Keratinocyte (primary cell): ENCODE results near the gene ADGRG1. TPM values are rescaled to one million over a fixed set of nuclear protein-coding genes. Genes with fewer than 3 reads are reported as not detected.
"Not testable (repeated sequence)": the region's sequence is repeated elsewhere in the genome, so short reads cannot be mapped to it uniquely, and the experiment has no call there.

ENCODE experiments used
- DNase-seq: peaks from one replicate; pipeline ENCODE4 v3.0.0-alpha.2; 2011; ENCODE audit warnings: low read depth, missing footprints, low spot score
- FAIRE-seq: peaks from 2 replicates; lab custom pipeline; 2011; peaks lifted over from hg19 to GRCh38; lab: Jason Lieb, UNC
- H2AFZ ChIP-seq: 2 replicates; pipeline ENCODE4 v1.6.0; 2012; ENCODE audit warnings: low read length, control low read depth, inconsistent platforms; ENCODE audit not compliant: control insufficient read depth
- H3K27ac ChIP-seq: 2 replicates; pipeline ENCODE4 v1.5.1; 2011; ENCODE audit warnings: low read length; ENCODE audit not compliant: control insufficient read depth, insufficient read depth
- H3K27me3 ChIP-seq: 3 replicates; pipeline ENCODE4 v1.6.0; 2011; ENCODE audit warnings: low read length; ENCODE audit not compliant: control insufficient read depth, insufficient read depth; ENCODE audit errors: extremely low read depth
- H3K36me3 ChIP-seq, 2 experiments: 2 replicates in 1 of 2; 3 replicates in 1 of 2; pipeline ENCODE4 v1.5.1; 2011; ENCODE audit warnings: low read length in 2 of 2, mild to moderate bottlenecking in 1 of 2; ENCODE audit not compliant: control insufficient read depth in 2 of 2, insufficient read depth in 2 of 2; ENCODE audit errors: extremely low read depth in 1 of 2
- H3K4me1 ChIP-seq: 3 replicates; pipeline ENCODE4 v1.5.1; 2011; ENCODE audit warnings: low read length; ENCODE audit not compliant: control insufficient read depth, insufficient read depth; ENCODE audit errors: extremely low read depth
- H3K4me2 ChIP-seq: 3 replicates; pipeline ENCODE4 v1.6.0; 2011; ENCODE audit warnings: low read depth, low read length; ENCODE audit not compliant: control insufficient read depth, insufficient read depth; ENCODE audit errors: extremely low read depth
- H3K4me3 ChIP-seq, 3 experiments: fragments of 200-600 bp in 1 of 3; sonication (generic) in 1 of 3; 2 replicates in 2 of 3; 3 replicates in 1 of 3; pipeline ENCODE4 v1.5.1; 2011 to 2016; ENCODE audit warnings: low read length in 3 of 3, mild to moderate bottlenecking in 3 of 3, control low read depth in 2 of 3, inconsistent platforms in 1 of 3, low read depth in 1 of 3, mixed read lengths in 1 of 3, mixed run types in 1 of 3, moderate library complexity in 1 of 3; ENCODE audit not compliant: control insufficient read depth in 2 of 3, insufficient read depth in 2 of 3; ENCODE audit errors: extremely low read depth in 1 of 3
- H3K79me2 ChIP-seq: 2 replicates; pipeline ENCODE4 v1.6.0; 2012; ENCODE audit warnings: low read length; ENCODE audit not compliant: control insufficient read depth, insufficient read depth
- H3K9ac ChIP-seq: 3 replicates; pipeline ENCODE4 v1.6.0; 2011; ENCODE audit warnings: low read length; ENCODE audit not compliant: control insufficient read depth, insufficient read depth; ENCODE audit errors: extremely low read depth
- H3K9me1 ChIP-seq: 3 replicates; pipeline ENCODE4 v1.6.0; 2011; ENCODE audit warnings: low read length; ENCODE audit not compliant: control insufficient read depth, insufficient read depth; ENCODE audit errors: extremely low read depth
- H3K9me3 ChIP-seq: 2 replicates; pipeline ENCODE4 v1.5.1; 2012; ENCODE audit warnings: low read depth, low read length; ENCODE audit not compliant: control insufficient read depth
- H4K20me1 ChIP-seq: 3 replicates; pipeline ENCODE4 v1.6.0; 2011; ENCODE audit warnings: low read length; ENCODE audit not compliant: control insufficient read depth, insufficient read depth; ENCODE audit errors: extremely low read depth
- CTCF ChIP-seq, 3 experiments: IDR thresholded peaks in 1 of 3; conservative IDR thresholded peaks in 1 of 3; optimal IDR thresholded peaks in 1 of 3; 2 replicates in 2 of 3; 3 replicates in 1 of 3; pipeline versions ENCODE3 to v1.5.1; 2011; ENCODE audit warnings: low read length in 3 of 3, mild to moderate bottlenecking in 3 of 3, moderate library complexity in 2 of 3, control low read depth in 1 of 3, inconsistent platforms in 1 of 3; ENCODE audit not compliant: insufficient read depth in 2 of 3; ENCODE audit errors: extremely low read depth in 1 of 3
- EZH2 ChIP-seq: IDR thresholded peaks from one replicate; pipeline ENCODE4 v1.6.1; 2012; ENCODE audit warnings: inconsistent platforms, mild to moderate bottlenecking, low read length, moderate library complexity
- dilution Hi-C: fragments of 300-500 bp; cut with MboI; formaldehyde crosslinking; loops from one replicate; pipeline ENCODE4 v1.7.0; 2020; ENCODE audit warnings: low sequenced_read_pairs; ENCODE audit not compliant: extremely low pct_ligation_motif_present
- polyA plus RNA-seq, 5 experiments: library from polyadenylated mRNA; depleted of rRNA in 3 of 5; stranded (reverse) in 3 of 5; stranded (forward) in 1 of 5; unstranded in 1 of 5; fragments of >200 nt; gene quantifications; 1 replicate in 1 of 5; 2 replicates in 3 of 5; 3 replicates in 1 of 5; pipeline versions ENCODE4 v1.2.1 to v1.2.3, GENCODE V29; 2011 to 2012; ENCODE audit warnings: missing spikeins in 2 of 5, low read depth in 1 of 5, low replicate concordance in 1 of 5

Gene ADGRG1
- polyA plus RNA-seq, 1 donor (not counting 4 experiments of a cell fraction or from before 2014, with no cell fraction given): 28.4 TPM

DNA sequence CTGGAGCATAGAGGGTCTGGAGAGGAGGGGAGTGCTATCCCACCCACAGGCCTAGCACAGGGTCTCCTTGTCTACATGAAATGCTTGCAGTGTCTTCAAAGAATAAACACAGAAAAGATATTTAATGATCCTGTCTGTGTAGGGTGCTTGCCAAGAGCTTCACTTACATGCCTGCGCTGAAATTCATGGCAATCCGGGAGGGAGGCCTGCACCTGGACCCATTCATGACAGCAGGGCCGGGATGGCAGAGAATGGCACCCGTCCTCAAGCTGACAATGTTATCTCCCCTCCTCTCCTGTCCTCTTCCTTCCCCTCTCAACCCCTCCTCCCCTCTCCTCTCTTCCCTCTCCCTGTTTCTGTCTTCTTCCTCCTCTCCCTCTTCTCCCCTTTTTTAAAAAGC lies 41.8 kb downstream of the ADGRG1 start:
- H3K4me1 ChIP-seq: no peaks in the 10 kb centered on the region
- dilution Hi-C loops: no loop called here

DNA sequence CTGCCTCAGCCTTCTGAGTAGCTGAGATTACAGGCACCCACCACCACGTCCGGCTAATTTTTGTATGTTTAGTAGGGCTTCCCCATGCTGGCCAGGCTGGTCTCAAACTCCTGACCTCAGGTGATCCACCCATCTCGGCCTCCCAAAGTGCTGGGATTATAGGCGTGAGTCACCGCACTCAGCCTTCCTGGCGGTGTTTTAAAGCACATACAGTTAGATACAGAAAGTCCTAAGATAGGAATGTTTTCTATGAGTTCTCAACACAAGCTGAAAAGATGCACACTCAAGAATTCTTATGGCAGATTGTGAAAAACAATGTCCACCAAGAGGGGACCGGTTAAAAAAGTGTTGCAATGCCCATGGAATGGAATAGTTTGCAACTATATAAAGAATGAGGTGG lies 43.0 kb downstream of the ADGRG1 start:
- H3K9me1 ChIP-seq, H4K20me1 ChIP-seq, H3K9ac ChIP-seq, DNase-seq, H2AFZ ChIP-seq, H3K4me3 ChIP-seq, dilution Hi-C loops, H3K4me1 ChIP-seq, H3K27me3 ChIP-seq, FAIRE-seq, H3K4me2 ChIP-seq, H3K9me3 ChIP-seq, H3K27ac ChIP-seq, H3K36me3 ChIP-seq, H3K79me2 ChIP-seq: not testable (repeated sequence)

More for the DNA sequence above, 41.8 kb downstream of the ADGRG1 start:
- H3K9me1 ChIP-seq: no peaks in the 10 kb centered on the region
- no peak overlapping the region for H2AFZ ChIP-seq
- no peak for DNase-seq
- H3K27ac ChIP-seq: no peak overlapping the region
- no peak overlapping the region for H3K4me3 ChIP-seq
- H3K9me3 ChIP-seq: no peaks in the 10 kb centered on the region
- TF ChIP-seq EZH2: no peak
- no peak for TF ChIP-seq CTCF (optimal IDR thresholded peaks at IDR 0.05 in 1 of 3, IDR thresholded peaks at IDR 0.05 in 1 of 3, conservative IDR thresholded peaks at IDR 0.05 in 1 of 3; ENCODE audit: extremely low read depth in 1 of 3, insufficient read depth in 2 of 3, low read length in 3 of 3)
- H3K4me2 ChIP-seq: no peak overlapping the region
- H3K79me2 ChIP-seq: no peaks in the 10 kb centered on the region
- H4K20me1 ChIP-seq: no peaks in the 10 kb centered on the region
- H3K9ac ChIP-seq: no peak overlapping the region
- peaks cover 0 to 4% of the 10 kb centered on the region in 2 experiments for H3K36me3 ChIP-seq
- FAIRE-seq: no peak
- H3K27me3 ChIP-seq: peaks cover 3% of the 10 kb centered on the region

- Histone ChIP-seq H3K4me1 (no peaks in the 10 kb centered on the region), H3K9me3 (no peaks in the 10 kb centered on the region), H2AFZ (no peak overlapping the region), H3K27ac (no peak overlapping the region), H3K9me1 (no peaks in the 10 kb centered on the region), H3K9ac (no peak overlapping the region), H3K4me2 (no peak overlapping the region), H3K27me3 (peaks cover 3% of the 10 kb centered on the region), H3K4me3 (no peak overlapping the region), H3K36me3 (no peaks in the 10 kb centered on the region), H3K79me2 (no peaks in the 10 kb centered on the region), H4K20me1 (no peaks in the 10 kb centered on the region)
- dilution Hi-C loops: no loop called here
- no peak for TF ChIP-seq EZH2
- DNase-seq (no peak), FAIRE-seq (no peak)
These were observed 44.0 kb downstream of the ADGRG1 start for GRCh38 chr16:57672416-57672815.
